Psoas muscle (tissue), 8 donors: ENCODE data around the gene C1QTNF3. TPM values are rescaled to one million over a fixed set of nuclear protein-coding genes. Genes with fewer than 3 reads are reported as not detected.

ENCODE experiments used
- ATAC-seq, 4 donors: fragments of 200-7000 bp; cut with Tn5 transposase; one replicate each; pipeline ENCODE4 v1.9.1; 2020; ENCODE audit warnings: moderate library complexity in 3 of 4, mild to moderate bottlenecking in 2 of 4
- DNase-seq, 2 donors: peaks; one replicate each; pipeline ENCODE4 v3.0.0-alpha.2; 2020
- H3K27ac ChIP-seq: fragments of 200-600 bp; one replicate; pipeline ENCODE4 v1.8.0; 2022
- H3K27me3 ChIP-seq, 3 donors: fragments of 200-600 bp in 1 of 3; one replicate each; pipeline versions ENCODE4 v1.6.1 to v1.8.0; 2013 to 2022; ENCODE audit warnings: low read length in 2 of 3, mild to moderate bottlenecking in 2 of 3, moderate library complexity in 1 of 3; ENCODE audit not compliant: insufficient read depth in 3 of 3
- H3K36me3 ChIP-seq, 2 donors: fragments of 200-600 bp in 1 of 2; one replicate each; pipeline versions ENCODE4 v1.6.1 to v1.8.0; 2013 to 2022; ENCODE audit warnings: low read depth in 1 of 2, mild to moderate bottlenecking in 1 of 2, moderate library complexity in 1 of 2; ENCODE audit not compliant: insufficient read depth in 1 of 2
- H3K4me1 ChIP-seq: fragments of 200-600 bp; one replicate; pipeline ENCODE4 v1.8.0; 2022
- H3K4me3 ChIP-seq: fragments of 200-600 bp; one replicate; pipeline ENCODE4 v1.8.0; 2022; ENCODE audit warnings: mild to moderate bottlenecking
- H3K9me3 ChIP-seq: fragments of 200-600 bp; one replicate; pipeline ENCODE4 v1.8.0; 2022
- CTCF ChIP-seq: fragments of 200-600 bp; IDR thresholded peaks from one replicate; pipeline ENCODE4 v1.8.0; 2022; ENCODE audit warnings: antibody characterized with exemption
- WGBS, 3 donors: extraction: QIAGEN DNeasy Blood & Tissue Kit; methylation state at CpG; one replicate each; pipeline versions ENCODE4 v1.1.6 to v1.1.7; 2013; 5-methylcytosine and 5-hydroxymethylcytosine counted together
- intact Hi-C, 2 donors: fragments of 100-400 bp; cut with DNase I; formaldehyde crosslinking; loops; one replicate each; pipeline versions ENCODE4 v1.11.0 to v1.14.2; 2022
- polyA plus RNA-seq, 3 donors: library from polyadenylated mRNA; stranded (reverse); fragments of 200-250 nt; gene quantifications; one replicate each; pipeline ENCODE4 v1.2.3, GENCODE V29; 2013
- total RNA-seq, 4 donors: library from RNA; stranded (reverse); fragmentation: NEBNext Ultra II Directional in 2 of 4; extraction: Animal tissue kit (Norgen Biotek cat#: 25700) in 2 of 4; gene quantifications; one replicate each; pipeline versions ENCODE4 v1.2.1 to v1.2.4, GENCODE V29; 2021 to 2023
- donor health status: healthy with polysubstance abuse.
- donor health status: DM: no; HTN: no; CAD: no; lungs with moderate emphysema.
- donor health status: Bipolar disorder and iron deficiency.
- donor health status: healthy.
- donor health status: DM: yes; HTN: yes; CAD: no.
- donor health status: DM: no; HTN: no; CAD: no.
- donor health status: DM: no; HTN: no; CAD: no.
- donor health status: DM: yes; HTN: yes; CAD: no.

The C1QTNF3 gene
- total and polyA plus RNA-seq, 7 donors = 0.31 to 5.9 (median 0.55) TPM; not detected in 1

GRCh38 chr5:33992864-33993263, 50.1 kb downstream of the C1QTNF3 start:
- no peak overlapping the region for H3K27ac ChIP-seq
- no peak overlapping the region for H3K4me3 ChIP-seq
- no peak for ATAC-seq
- no peak for TF ChIP-seq CTCF
- intact Hi-C loops = loop anchor here (10.0 kb wide), 2 partner anchors 462 to 472 kb away; no protein-coding TSS in a partner anchor
- 86 to 91% (median 89%) methylated on average over 2 of the region's 2 CpGs for WGBS, 3 donors
- H3K27me3 ChIP-seq = no peaks in the 10 kb centered on the region
- H3K36me3 ChIP-seq = peaks cover 4 to 29% of the 10 kb centered on the region in 2 donors
- DNase-seq = no peak
- no peaks in the 10 kb centered on the region for H3K9me3 ChIP-seq
- H3K4me1 ChIP-seq = peaks cover 5% of the 10 kb centered on the region

DNA sequence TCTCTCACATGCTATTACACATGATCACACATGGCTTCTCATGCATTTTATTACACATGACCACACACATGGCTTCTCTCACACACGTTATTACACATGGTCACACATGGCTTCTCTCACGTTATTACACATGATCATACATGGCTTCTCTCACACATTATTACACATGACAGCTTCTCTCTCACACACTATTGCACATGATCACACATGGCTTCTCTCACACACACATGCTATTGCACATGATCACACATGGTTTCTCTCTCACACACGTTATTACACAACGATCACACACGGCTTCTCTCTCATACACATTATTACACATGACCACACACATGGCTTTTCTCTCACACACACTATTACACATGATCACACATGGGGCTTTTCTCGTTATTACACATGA, 57.6 kb downstream of the C1QTNF3 start:
- no peak for DNase-seq
- intact Hi-C loops = no loop called here
- H3K9me3 ChIP-seq = no peaks in the 10 kb centered on the region
- no peak overlapping the region for H3K27ac ChIP-seq
- H3K36me3 ChIP-seq = peaks cover 5 to 38% of the 10 kb centered on the region in 2 donors
- TF ChIP-seq CTCF = no peak
- H3K27me3 ChIP-seq = no peaks in the 10 kb centered on the region
- no peaks in the 10 kb centered on the region for H3K4me1 ChIP-seq
- H3K4me3 ChIP-seq = no peak overlapping the region
- 97 to 98% (median 97%) methylated on average over 6 of the region's 6 CpGs for WGBS, 3 donors
- no peak for ATAC-seq

DNA sequence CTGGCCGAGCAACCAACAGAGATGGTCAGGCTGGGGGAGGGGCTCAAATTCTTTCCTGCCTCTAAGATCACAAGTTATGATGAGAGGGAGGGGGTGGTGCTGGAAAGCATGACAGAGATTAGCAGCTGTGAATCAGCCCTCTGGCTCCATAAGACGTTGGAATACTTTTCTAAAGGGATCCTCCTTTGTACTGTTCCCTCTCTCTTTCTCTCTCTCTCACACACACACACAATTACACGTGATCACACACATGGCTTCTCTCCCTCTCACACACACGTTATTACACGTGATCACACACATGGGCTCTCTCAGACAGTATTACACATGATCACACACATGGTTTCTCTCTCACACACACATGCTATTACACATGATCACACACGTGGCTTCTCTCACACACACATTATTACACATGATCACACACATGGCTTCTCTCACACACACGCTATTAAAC, 58.3 kb downstream of the C1QTNF3 start, which contains the start of gene SLC45A2:
SLC45A2 (minus strand) TSS at position 23 of the 454 bp plus-strand sequence. CDS start 110 bp downstream, outside the sequence.
- no peak for DNase-seq
- no peak for TF ChIP-seq CTCF
- ATAC-seq = no peak
- intact Hi-C loops = no loop called here
- Histone ChIP-seq H3K4me3 (no peak within 1 kb of the TSS), H3K27me3 (no peaks in the 10 kb centered on the region), H3K36me3 (peaks cover 5 to 37% of the 10 kb centered on the region in 2 donors), H3K9me3 (no peaks in the 10 kb centered on the region), H3K4me1 (no peaks in the 10 kb centered on the region), H3K27ac (no peak within 1 kb of the TSS)
- 71 to 74% (median 73%) methylated on average over 7 of the region's 7 CpGs for WGBS, 3 donors

DNA sequence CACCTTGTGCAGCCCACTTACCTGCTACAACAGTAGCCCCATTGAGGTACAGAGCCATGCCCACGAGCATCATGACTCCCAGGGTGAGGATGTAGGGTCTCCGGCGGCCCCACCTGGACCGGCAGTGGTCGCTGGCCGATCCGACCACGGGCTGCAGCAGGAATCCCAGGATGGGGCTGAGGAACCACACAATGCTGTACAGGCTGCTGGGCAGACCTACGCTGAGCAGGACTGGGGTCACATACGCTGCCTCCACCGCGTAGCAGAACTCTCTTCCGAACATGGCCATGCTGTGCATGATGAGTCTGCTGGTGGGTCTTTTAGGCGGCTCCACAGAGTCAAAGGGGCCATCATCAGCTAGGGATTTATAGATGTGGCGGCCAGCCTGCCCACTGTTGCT, 58.8 kb downstream of the C1QTNF3 start:
- no peak overlapping the region for H3K4me3 ChIP-seq
- no peaks in the 10 kb centered on the region for H3K27me3 ChIP-seq
- 97 to 98% (median 97%) methylated on average over 15 of the region's 15 CpGs for WGBS, 3 donors
- DNase-seq = no peak
- TF ChIP-seq CTCF = no peak
- no peaks in the 10 kb centered on the region for H3K9me3 ChIP-seq
- intact Hi-C loops = no loop called here
- no peak for ATAC-seq
- peaks cover 5 to 32% of the 10 kb centered on the region in 2 donors for H3K36me3 ChIP-seq
- no peak overlapping the region for H3K27ac ChIP-seq
- H3K4me1 ChIP-seq = no peaks in the 10 kb centered on the region
